Astrocyte (in vitro differentiated cells and primary cell): ENCODE results near the gene SOX30. TPM values are rescaled to one million over a fixed set of nuclear protein-coding genes. Genes with fewer than 3 reads are reported as not detected.
A peak's percentile ranks its signal among the peaks of the same experiment; 100 is the strongest.

Experiments
- DNase-seq: peaks from one replicate; pipeline ENCODE4 v3.0.0-alpha.2; 2010; ENCODE audit warnings: low read depth
- FAIRE-seq: peaks from 2 replicates; lab custom pipeline; 2011; peaks lifted over from hg19 to GRCh38; lab: Jason Lieb, UNC
- H2AFZ ChIP-seq: 2 replicates; pipeline ENCODE4 v1.6.0; 2012; ENCODE audit warnings: low read depth, low read length, inconsistent platforms
- H3K27ac ChIP-seq: 2 replicates; pipeline ENCODE4 v1.5.1; 2011; ENCODE audit warnings: low read depth, low read length, inconsistent platforms
- H3K27me3 ChIP-seq: 2 replicates; pipeline ENCODE4 v1.6.0; 2011; ENCODE audit warnings: low read length, inconsistent platforms; ENCODE audit not compliant: insufficient read depth
- H3K36me3 ChIP-seq: 2 replicates; pipeline ENCODE4 v1.5.1; 2011; ENCODE audit warnings: low read length, inconsistent platforms; ENCODE audit not compliant: insufficient read depth
- H3K4me1 ChIP-seq: 2 replicates; pipeline ENCODE4 v1.5.1; 2011; ENCODE audit warnings: low read length, inconsistent platforms; ENCODE audit not compliant: insufficient read depth
- H3K4me2 ChIP-seq: 2 replicates; pipeline ENCODE4 v1.6.0; 2012; ENCODE audit warnings: low read length, inconsistent platforms
- H3K4me3 ChIP-seq: 2 replicates; pipeline ENCODE4 v1.5.1; 2011; ENCODE audit warnings: low read depth, mild to moderate bottlenecking, low read length, inconsistent platforms; ENCODE audit not compliant: insufficient read depth
- H3K79me2 ChIP-seq: 2 replicates; pipeline ENCODE4 v1.6.0; 2012; ENCODE audit warnings: mild to moderate bottlenecking, low read length, inconsistent platforms; ENCODE audit not compliant: insufficient read depth
- H3K9ac ChIP-seq: 2 replicates; pipeline ENCODE4 v1.6.0; 2012; ENCODE audit warnings: mild to moderate bottlenecking, low read length, inconsistent platforms
- H3K9me3 ChIP-seq: 2 replicates; pipeline ENCODE4 v1.5.1; 2012; ENCODE audit warnings: low read depth, mild to moderate bottlenecking, low read length, inconsistent platforms; ENCODE audit not compliant: insufficient read depth
- H4K20me1 ChIP-seq: 2 replicates; pipeline ENCODE4 v1.6.0; 2012; ENCODE audit warnings: low read length, inconsistent platforms; ENCODE audit not compliant: insufficient read depth
- H3K27ac Mint-ChIP-seq: one replicate; pipeline ENCODE4 v1.8.0; 2021; ENCODE audit warnings: mild to moderate bottlenecking, mixed read lengths; ENCODE audit not compliant: unreplicated experiment
- H3K27me3 Mint-ChIP-seq: one replicate; pipeline ENCODE4 v1.8.0; 2021; ENCODE audit warnings: low read depth, mixed read lengths; ENCODE audit not compliant: unreplicated experiment
- H3K36me3 Mint-ChIP-seq: one replicate; pipeline ENCODE4 v1.8.0; 2021; ENCODE audit warnings: low read depth, mixed read lengths; ENCODE audit not compliant: unreplicated experiment
- H3K4me1 Mint-ChIP-seq: one replicate; pipeline ENCODE4 v1.8.0; 2021; ENCODE audit warnings: low read depth, mixed read lengths; ENCODE audit not compliant: unreplicated experiment
- H3K4me3 Mint-ChIP-seq: one replicate; pipeline ENCODE4 v1.8.0; 2021; ENCODE audit warnings: mild to moderate bottlenecking, moderate library complexity, mixed read lengths; ENCODE audit not compliant: unreplicated experiment
- H3K9me3 Mint-ChIP-seq: one replicate; pipeline ENCODE4 v1.8.0; 2021; ENCODE audit warnings: mild to moderate bottlenecking, mixed read lengths; ENCODE audit not compliant: unreplicated experiment
- CTCF ChIP-seq: IDR thresholded peaks from 2 replicates; pipeline ENCODE4 v1.5.1; 2011; ENCODE audit warnings: low read depth, mild to moderate bottlenecking, inconsistent platforms, low read length, moderate library complexity; ENCODE audit not compliant: insufficient read depth
- EZH2 ChIP-seq: IDR thresholded peaks from 2 replicates; pipeline ENCODE4 v1.6.1; 2012; ENCODE audit warnings: mild to moderate bottlenecking, low read length, inconsistent platforms; ENCODE audit not compliant: insufficient read depth
- total RNA-seq: library from RNA; stranded (reverse); gene quantifications from 2 replicates; pipeline ENCODE4 v1.2.1, GENCODE V29; 2021

SOX30 gene
- total RNA-seq, 1 donor from 2014 or later = 0.14 TPM

DNA sequence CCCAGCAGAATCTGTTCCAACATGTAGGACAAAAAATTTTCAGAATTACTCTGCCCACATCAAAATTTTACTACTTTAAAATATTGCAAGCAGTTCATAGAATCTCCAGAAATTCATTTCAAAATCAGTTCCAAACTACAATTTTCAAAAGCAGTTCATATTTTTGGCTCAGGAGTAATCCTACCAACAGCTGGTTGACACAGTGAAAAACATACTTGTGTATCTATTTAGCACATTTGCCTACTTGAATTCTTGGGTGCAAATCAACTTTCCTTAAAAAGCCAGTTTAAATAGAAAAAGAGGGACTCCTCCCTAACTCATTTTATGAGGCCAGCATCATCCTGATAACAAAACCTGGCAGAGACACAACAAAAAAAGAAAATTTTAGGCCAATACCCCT, 31.5 kb downstream of the SOX30 start:
- DNase-seq (no peak), FAIRE-seq (no peak)
- Mint-ChIP-seq H3K27me3 (no peaks in the 10 kb centered on the region), H3K36me3 (no peaks in the 10 kb centered on the region), H3K4me1 (no peaks in the 10 kb centered on the region), H3K4me3 (no peak overlapping the region), H3K27ac (no peak overlapping the region), H3K9me3 (peaks cover 11% of the 10 kb centered on the region)
- no peak overlapping the region for H3K4me3 ChIP-seq
- H3K4me1 ChIP-seq = no peaks in the 10 kb centered on the region
- no peak overlapping the region for H2AFZ ChIP-seq
- TF ChIP-seq EZH2 (no peak), CTCF (no peak)
- no peaks in the 10 kb centered on the region for H3K9me3 ChIP-seq
- H3K79me2 ChIP-seq = no peaks in the 10 kb centered on the region
- H3K27ac ChIP-seq = no peak overlapping the region
- no peak overlapping the region for H3K9ac ChIP-seq
- no peak overlapping the region for H3K4me2 ChIP-seq
- H3K36me3 ChIP-seq = no peaks in the 10 kb centered on the region
- no peaks in the 10 kb centered on the region for H4K20me1 ChIP-seq
- no peaks in the 10 kb centered on the region for H3K27me3 ChIP-seq

DNA sequence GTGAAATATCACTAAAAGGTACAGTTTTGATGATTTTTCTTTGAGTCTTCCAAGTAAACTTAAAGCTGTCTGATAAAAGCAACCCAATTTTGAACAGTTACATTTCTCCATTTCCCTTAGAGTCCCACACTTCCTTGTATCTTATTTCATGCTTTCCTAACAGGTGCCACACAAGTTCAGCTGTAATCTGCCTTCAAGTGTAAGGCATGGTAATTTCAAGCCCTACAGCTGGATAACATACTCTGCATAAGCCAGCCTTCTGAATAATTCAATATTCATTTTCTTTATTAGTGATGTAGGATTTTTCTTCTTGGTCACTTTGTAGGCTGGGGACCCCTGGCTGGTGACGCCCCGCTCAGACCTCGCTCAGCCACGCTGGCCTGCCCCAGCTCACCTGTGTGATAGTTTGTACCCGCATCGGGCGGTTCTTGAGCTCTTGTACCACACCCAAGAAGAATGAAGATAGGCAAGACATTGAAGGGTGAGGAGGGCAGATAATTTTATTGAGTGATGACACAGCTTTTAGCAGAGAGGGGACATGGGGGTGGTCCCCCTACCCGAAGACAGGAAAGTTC, 34.0 kb downstream of the SOX30 start:
- Histone ChIP-seq H3K4me3 (no peak overlapping the region), H3K27ac (no peak overlapping the region), H4K20me1 (no peaks in the 10 kb centered on the region), H3K4me1 (no peaks in the 10 kb centered on the region), H3K4me2 (no peak overlapping the region), H3K36me3 (no peaks in the 10 kb centered on the region), H2AFZ (no peak overlapping the region), H3K79me2 (no peaks in the 10 kb centered on the region), H3K9ac (no peak overlapping the region), H3K9me3 (no peaks in the 10 kb centered on the region), H3K27me3 (no peaks in the 10 kb centered on the region)
- no peaks in the 10 kb centered on the region for H3K36me3 Mint-ChIP-seq
- no peak for DNase-seq
- no peak overlapping the region for H3K4me3 Mint-ChIP-seq
- H3K4me1 Mint-ChIP-seq = peaks cover 4% of the 10 kb centered on the region
- H3K9me3 Mint-ChIP-seq = peaks cover 11% of the 10 kb centered on the region
- no peak for TF ChIP-seq CTCF
- TF ChIP-seq EZH2 = no peak
- H3K27me3 Mint-ChIP-seq = no peaks in the 10 kb centered on the region
- FAIRE-seq = peak; percentile 34
- no peak overlapping the region for H3K27ac Mint-ChIP-seq

GRCh38 chr5:157616785-157617184, 35.5 kb downstream of the SOX30 start:
- no peaks in the 10 kb centered on the region for H3K27me3 Mint-ChIP-seq
- no peaks in the 10 kb centered on the region for H4K20me1 ChIP-seq
- H3K27ac Mint-ChIP-seq = no peak overlapping the region
- H3K4me3 ChIP-seq = no peak overlapping the region
- no peaks in the 10 kb centered on the region for H3K79me2 ChIP-seq
- FAIRE-seq (no peak), DNase-seq (no peak)
- no peaks in the 10 kb centered on the region for H3K36me3 ChIP-seq
- no peak overlapping the region for H3K4me2 ChIP-seq
- no peak overlapping the region for H3K9ac ChIP-seq
- no peaks in the 10 kb centered on the region for H3K4me1 ChIP-seq
- no peak overlapping the region for H3K27ac ChIP-seq
- TF ChIP-seq CTCF (no peak), EZH2 (no peak)
- no peak overlapping the region for H2AFZ ChIP-seq
- no peaks in the 10 kb centered on the region for H3K27me3 ChIP-seq
- no peaks in the 10 kb centered on the region for H3K9me3 ChIP-seq
- peaks cover 2% of the 10 kb centered on the region for H3K9me3 Mint-ChIP-seq
- peaks cover 8% of the 10 kb centered on the region for H3K4me1 Mint-ChIP-seq
- no peaks in the 10 kb centered on the region for H3K36me3 Mint-ChIP-seq
- no peak overlapping the region for H3K4me3 Mint-ChIP-seq
